Neuronal stem cell (in vitro differentiated cells): ENCODE data around the gene ANP32A.

Experiments
- DNase-seq: peaks from one replicate; pipeline ENCODE4 v3.0.0-alpha.2; 2013; ENCODE audit warnings: low spot score
- H2AFZ ChIP-seq: one replicate; pipeline ENCODE4 v1.6.1; 2013; ENCODE audit warnings: mild to moderate bottlenecking, low read length, inconsistent platforms
- H2AK5ac ChIP-seq: 2 replicates; pipeline ENCODE4 v1.6.1; 2013; ENCODE audit warnings: low read depth, mild to moderate bottlenecking, inconsistent platforms, low read length, moderate library complexity, mixed read lengths
- H2BK120ac ChIP-seq: 2 replicates; pipeline ENCODE4 v1.6.1; 2013; ENCODE audit warnings: low read depth, mild to moderate bottlenecking, inconsistent platforms, low read length, moderate library complexity, mixed read lengths
- H2BK12ac ChIP-seq: one replicate; pipeline ENCODE4 v1.6.1; 2013; ENCODE audit warnings: low read length, inconsistent platforms
- H2BK15ac ChIP-seq: 2 replicates; pipeline ENCODE4 v1.6.1; 2013; ENCODE audit warnings: mild to moderate bottlenecking, low read length, inconsistent platforms, mixed read lengths
- H2BK5ac ChIP-seq: one replicate; pipeline ENCODE4 v1.6.1; 2013; ENCODE audit warnings: inconsistent platforms, mild to moderate bottlenecking, low read length, moderate library complexity
- H3K14ac ChIP-seq: one replicate; pipeline ENCODE4 v1.6.1; 2013; ENCODE audit warnings: low read length, inconsistent platforms
- H3K18ac ChIP-seq: 2 replicates; pipeline ENCODE4 v1.6.1; 2013; ENCODE audit warnings: low read length, inconsistent platforms
- H3K23ac ChIP-seq: 2 replicates; pipeline ENCODE4 v1.6.1; 2013; ENCODE audit warnings: low read depth, mild to moderate bottlenecking, mixed read lengths, low read length, inconsistent platforms; ENCODE audit not compliant: poor library complexity
- H3K27ac ChIP-seq: replicated peaks from 3 replicates; pipeline ENCODE4 v1.5.1; 2013; ENCODE audit warnings: low read length, inconsistent platforms
- H3K27me3 ChIP-seq, 3 experiments: 2 replicates each; pipeline ENCODE4 v1.6.1; 2013; ENCODE audit warnings: low read length in 3 of 3, mild to moderate bottlenecking in 2 of 3, inconsistent platforms in 1 of 3, low read depth in 1 of 3, mixed read lengths in 1 of 3, moderate library complexity in 1 of 3; ENCODE audit not compliant: control insufficient read depth in 3 of 3, insufficient read depth in 3 of 3
- H3K36me3 ChIP-seq, 2 donors: replicated peaks in 1 of 2; 2 replicates each; pipeline ENCODE4 v1.6.1; 2013; ENCODE audit warnings: low read length in 2 of 2; ENCODE audit not compliant: control insufficient read depth in 2 of 2, insufficient read depth in 2 of 2
- H3K4ac ChIP-seq: 2 replicates; pipeline ENCODE4 v1.6.1; 2013; ENCODE audit warnings: inconsistent platforms, mild to moderate bottlenecking, low read length, moderate library complexity
- H3K4me1 ChIP-seq, 2 donors: 1 replicate in 1 of 2; 2 replicates in 1 of 2; pipeline ENCODE4 v1.6.1; 2013; ENCODE audit warnings: low read length in 2 of 2, low read depth in 1 of 2; ENCODE audit not compliant: control insufficient read depth in 2 of 2, insufficient read depth in 1 of 2
- H3K4me2 ChIP-seq: one replicate; pipeline ENCODE4 v1.6.1; 2013; ENCODE audit warnings: mild to moderate bottlenecking, low read length, inconsistent platforms; ENCODE audit not compliant: insufficient read depth, poor library complexity, severe bottlenecking
- H3K4me3 ChIP-seq, 2 donors: 2 replicates each; pipeline ENCODE4 v1.5.1; 2013; ENCODE audit warnings: low read length in 2 of 2, mild to moderate bottlenecking in 2 of 2, inconsistent platforms in 1 of 2, moderate library complexity in 1 of 2
- H3K79me1 ChIP-seq: one replicate; pipeline ENCODE4 v1.6.1; 2013; ENCODE audit warnings: low read depth, mild to moderate bottlenecking, inconsistent platforms, low read length, moderate library complexity
- H3K9ac ChIP-seq: one replicate; pipeline ENCODE4 v1.6.1; 2013; ENCODE audit warnings: mild to moderate bottlenecking, low read depth, low read length, inconsistent platforms; ENCODE audit not compliant: poor library complexity
- H3K9me3 ChIP-seq, 2 donors: replicated peaks in 1 of 2; 2 replicates each; pipeline versions ENCODE3 to v1.6.1; 2013; ENCODE audit warnings: low read length in 2 of 2, mild to moderate bottlenecking in 2 of 2, inconsistent platforms in 1 of 2, low read depth in 1 of 2, mixed read lengths in 1 of 2, moderate library complexity in 1 of 2; ENCODE audit not compliant: control insufficient read depth in 2 of 2, insufficient read depth in 1 of 2
- H4K8ac ChIP-seq: one replicate; pipeline ENCODE4 v1.6.1; 2013; ENCODE audit warnings: low read depth, mild to moderate bottlenecking, inconsistent platforms, low read length, moderate library complexity
- H4K91ac ChIP-seq: one replicate; pipeline ENCODE4 v1.6.1; 2013; ENCODE audit warnings: low read length, low read depth, mild to moderate bottlenecking, inconsistent platforms; ENCODE audit not compliant: poor library complexity
- WGBS, 2 donors: extraction: QIAGEN DNeasy Blood & Tissue Kit; methylation state at CpG; one replicate each; pipeline ENCODE4 v1.1.7; 2013; ENCODE audit warnings: missing lambda C conversion rate in 2 of 2, mixed read lengths in 1 of 2; ENCODE audit not compliant: insufficient read length in 2 of 2, insufficient replicate concordance in 1 of 2; ENCODE audit errors: extremely low coverage in 2 of 2; 5-methylcytosine and 5-hydroxymethylcytosine counted together

Gene ANP32A

DNA sequence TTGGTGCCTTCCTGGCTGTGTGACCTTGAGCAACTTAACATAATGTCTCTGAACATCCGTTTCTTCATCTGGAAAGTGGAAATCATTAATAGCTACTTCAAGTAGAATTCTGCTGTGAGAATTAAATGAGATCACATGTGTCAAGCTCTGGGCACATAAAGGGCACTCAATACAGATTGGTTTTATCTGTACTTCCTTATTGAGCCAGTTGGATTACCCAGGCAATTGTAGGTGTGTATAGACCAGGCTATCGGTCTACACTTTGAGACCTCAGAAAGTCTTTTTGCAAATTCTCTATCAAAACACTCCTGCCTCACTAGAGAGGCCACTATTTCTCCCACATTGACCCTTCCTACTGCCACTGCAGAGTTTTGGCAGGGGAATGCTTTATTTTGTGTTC is 47.7 kb downstream of the ANP32A start:
- Histone ChIP-seq H2AFZ (no peak overlapping the region), H3K4me2 (no peak overlapping the region), H3K18ac (no peak overlapping the region), H3K79me1 (no peaks in the 10 kb centered on the region), H2BK120ac (no peak overlapping the region), H3K14ac (no peak overlapping the region), H3K27ac (no peak overlapping the region), H3K27me3 (peaks cover 0 to 6% (median 0%) of the 10 kb centered on the region in 3 experiments), H3K23ac (no peak overlapping the region), H3K9me3 (no peaks in the 10 kb centered on the region), H3K9ac (no peak overlapping the region), H2BK15ac (no peak overlapping the region), H2BK12ac (no peak overlapping the region), H2AK5ac (no peak overlapping the region), H4K91ac (no peak overlapping the region), H3K4me3 (no peak overlapping the region), H3K4me1 (peaks cover 2 to 3% of the 10 kb centered on the region in 2 donors), H3K4ac (no peak overlapping the region), H4K8ac (no peak overlapping the region), H2BK5ac (no peak overlapping the region), H3K36me3 (peaks cover 3 to 15% of the 10 kb centered on the region in 2 donors)
- WGBS, 2 donors: no CpG with 5 or more reads among the region's 2 CpGs
- no peak for DNase-seq

DNA sequence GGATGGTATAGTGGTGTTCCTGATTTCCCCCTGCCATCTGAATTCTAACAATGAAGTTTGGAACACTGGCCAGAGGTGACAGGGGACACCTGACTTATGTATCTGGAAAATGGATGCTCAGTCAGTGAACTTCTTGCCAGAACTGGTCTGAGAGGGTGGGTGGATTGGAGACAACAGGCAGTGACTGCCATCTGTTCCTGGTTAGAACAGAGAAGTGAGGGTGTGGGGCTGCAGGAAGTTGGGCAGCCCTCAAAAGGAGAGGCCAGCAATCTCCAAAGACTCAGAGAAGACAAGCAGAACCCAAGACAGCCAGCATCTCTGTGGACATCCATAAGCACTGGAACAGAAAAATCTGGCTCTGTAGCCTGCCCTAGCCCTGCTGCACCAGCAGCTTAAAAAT is 50.5 kb downstream of the ANP32A start:
- no peak overlapping the region for H2BK120ac ChIP-seq
- no peak overlapping the region for H3K9ac ChIP-seq
- H3K36me3 ChIP-seq: no peaks in the 10 kb centered on the region
- H3K27ac ChIP-seq: no peak overlapping the region
- no peak overlapping the region for H3K4me2 ChIP-seq
- no peak for DNase-seq
- no peak overlapping the region for H3K23ac ChIP-seq
- no peaks in the 10 kb centered on the region for H3K9me3 ChIP-seq
- H2BK12ac ChIP-seq: no peak overlapping the region
- no peak overlapping the region for H3K18ac ChIP-seq
- no peaks in the 10 kb centered on the region for H3K79me1 ChIP-seq
- no peak overlapping the region for H2AFZ ChIP-seq
- peaks cover 0 to 2% of the 10 kb centered on the region in 2 donors for H3K4me1 ChIP-seq
- H3K27me3 ChIP-seq: peaks cover 0 to 6% (median 0%) of the 10 kb centered on the region in 3 experiments
- no peak overlapping the region for H3K4me3 ChIP-seq
- H2BK15ac ChIP-seq: no peak overlapping the region
- no peak overlapping the region for H3K14ac ChIP-seq
- H2BK5ac ChIP-seq: peak overlapping the region; percentile 30
- no peak overlapping the region for H4K8ac ChIP-seq
- no peak overlapping the region for H2AK5ac ChIP-seq
- no peak overlapping the region for H4K91ac ChIP-seq
- H3K4ac ChIP-seq: no peak overlapping the region

DNA sequence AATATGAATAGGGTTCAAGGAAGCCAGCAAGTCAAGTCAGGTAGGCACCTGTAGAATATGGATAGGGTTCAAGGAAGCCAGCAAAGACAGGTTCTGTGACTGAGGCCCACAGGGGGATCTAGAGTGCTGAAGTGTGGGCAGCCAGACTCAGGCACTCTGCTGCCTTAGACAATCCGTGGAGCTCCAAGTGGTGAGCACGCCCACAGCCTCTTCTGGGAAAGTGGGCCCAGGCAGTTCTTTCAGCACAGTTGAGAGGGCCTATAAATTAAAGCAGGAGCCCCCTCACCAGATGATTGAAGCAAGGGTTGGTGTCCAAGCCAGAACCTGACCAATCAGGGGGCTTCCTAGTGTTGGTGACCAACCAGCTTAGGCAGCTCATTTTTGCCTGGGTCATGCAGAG is 51.0 kb downstream of the ANP32A start:
- WGBS, 2 donors: no CpG with 5 or more reads among the region's 2 CpGs
- Histone ChIP-seq H3K4me3 (no peak overlapping the region), H3K4ac (no peak overlapping the region), H2BK120ac (no peak overlapping the region), H4K91ac (no peak overlapping the region), H4K8ac (no peak overlapping the region), H2BK5ac (peak overlapping the region; percentile 30), H2AFZ (no peak overlapping the region), H2BK15ac (no peak overlapping the region), H3K79me1 (no peaks in the 10 kb centered on the region), H3K23ac (no peak overlapping the region), H3K4me1 (peaks cover 0 to 2% of the 10 kb centered on the region in 2 donors), H3K14ac (no peak overlapping the region), H2BK12ac (no peak overlapping the region), H3K4me2 (no peak overlapping the region), H3K27ac (no peak overlapping the region), H3K9me3 (no peaks in the 10 kb centered on the region), H3K18ac (no peak overlapping the region), H3K36me3 (no peaks in the 10 kb centered on the region), H3K27me3 (peaks cover 0 to 6% (median 0%) of the 10 kb centered on the region in 3 experiments), H3K9ac (no peak overlapping the region), H2AK5ac (no peak overlapping the region)
- DNase-seq: no peak

DNA sequence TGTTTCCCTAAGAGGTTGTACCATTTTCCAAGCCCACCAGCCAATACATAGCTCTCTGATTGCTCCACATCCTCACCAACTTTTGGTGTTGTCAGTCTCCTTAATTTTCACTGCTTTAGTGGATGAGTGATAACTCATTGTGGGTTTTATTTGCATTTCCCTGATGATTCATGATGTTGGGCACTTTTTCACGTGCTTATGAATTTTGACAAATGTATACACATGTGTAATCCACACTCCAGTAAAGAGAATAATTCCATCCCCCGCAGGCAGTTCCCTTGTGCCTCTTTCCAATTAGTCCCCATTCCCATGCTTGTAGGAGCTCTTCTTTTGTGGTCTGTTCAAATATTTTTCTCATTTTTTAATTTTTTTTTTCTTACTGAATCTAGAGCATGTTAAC is 52.4 kb downstream of the ANP32A start:
- no CpG with 5 or more reads among the region's 2 CpGs for WGBS, 2 donors
- H2BK15ac ChIP-seq: no peak overlapping the region
- H3K23ac ChIP-seq: no peak overlapping the region
- no peaks in the 10 kb centered on the region for H3K36me3 ChIP-seq
- H4K8ac ChIP-seq: no peak overlapping the region
- no peak overlapping the region for H3K27ac ChIP-seq
- H2AK5ac ChIP-seq: no peak overlapping the region
- no peak overlapping the region for H3K4ac ChIP-seq
- DNase-seq: no peak
- no peak overlapping the region for H3K9ac ChIP-seq
- H3K18ac ChIP-seq: no peak overlapping the region
- H3K4me3 ChIP-seq: no peak overlapping the region
- no peaks in the 10 kb centered on the region for H3K79me1 ChIP-seq
- H3K9me3 ChIP-seq: no peaks in the 10 kb centered on the region
- no peak overlapping the region for H2BK120ac ChIP-seq
- peaks cover 0 to 6% (median 0%) of the 10 kb centered on the region in 3 experiments for H3K27me3 ChIP-seq
- no peak overlapping the region for H3K14ac ChIP-seq
- H2AFZ ChIP-seq: no peak overlapping the region
- no peak overlapping the region for H3K4me2 ChIP-seq
- H3K4me1 ChIP-seq: peaks cover 0 to 2% of the 10 kb centered on the region in 2 donors
- H2BK12ac ChIP-seq: no peak overlapping the region
- no peak overlapping the region for H2BK5ac ChIP-seq
- H4K91ac ChIP-seq: no peak overlapping the region
